Measurements from ENCODE around the gene TGFB1. TPM values are rescaled to one million over a fixed set of nuclear protein-coding genes. Genes with fewer than 3 reads are reported as not detected.

Gene TGFB1
- total RNA-seq, 1 experiment from 2014 or later = 15.0 TPM

DNA sequence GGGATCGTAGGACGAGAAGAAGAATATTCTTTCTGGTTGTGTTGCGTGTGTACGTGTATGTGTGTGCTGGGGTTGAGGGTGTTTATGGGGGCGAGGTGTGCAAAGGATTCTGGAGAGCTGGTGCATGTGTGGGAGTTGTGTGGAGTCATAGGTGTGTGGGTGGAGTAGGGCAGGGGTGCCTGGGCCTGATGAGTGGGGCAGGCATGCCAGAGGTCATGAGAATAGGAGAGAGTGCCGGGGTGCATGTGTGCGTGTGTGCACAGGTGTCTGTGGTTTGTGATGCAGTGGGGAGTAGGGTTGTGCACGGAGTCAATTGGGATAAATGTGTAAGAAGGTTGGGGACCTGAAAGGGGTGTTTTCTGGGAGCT is 23.3 kb upstream of the TGFB1 start:
- ChIA-PET CTCF (no interaction called here), POLR2A (interaction anchor here (1.3 kb wide), 1 partner anchor 13 kb away, joined by 3 read pairs; no protein-coding TSS in a partner anchor)
- TF ChIP-seq, protein P1, sequence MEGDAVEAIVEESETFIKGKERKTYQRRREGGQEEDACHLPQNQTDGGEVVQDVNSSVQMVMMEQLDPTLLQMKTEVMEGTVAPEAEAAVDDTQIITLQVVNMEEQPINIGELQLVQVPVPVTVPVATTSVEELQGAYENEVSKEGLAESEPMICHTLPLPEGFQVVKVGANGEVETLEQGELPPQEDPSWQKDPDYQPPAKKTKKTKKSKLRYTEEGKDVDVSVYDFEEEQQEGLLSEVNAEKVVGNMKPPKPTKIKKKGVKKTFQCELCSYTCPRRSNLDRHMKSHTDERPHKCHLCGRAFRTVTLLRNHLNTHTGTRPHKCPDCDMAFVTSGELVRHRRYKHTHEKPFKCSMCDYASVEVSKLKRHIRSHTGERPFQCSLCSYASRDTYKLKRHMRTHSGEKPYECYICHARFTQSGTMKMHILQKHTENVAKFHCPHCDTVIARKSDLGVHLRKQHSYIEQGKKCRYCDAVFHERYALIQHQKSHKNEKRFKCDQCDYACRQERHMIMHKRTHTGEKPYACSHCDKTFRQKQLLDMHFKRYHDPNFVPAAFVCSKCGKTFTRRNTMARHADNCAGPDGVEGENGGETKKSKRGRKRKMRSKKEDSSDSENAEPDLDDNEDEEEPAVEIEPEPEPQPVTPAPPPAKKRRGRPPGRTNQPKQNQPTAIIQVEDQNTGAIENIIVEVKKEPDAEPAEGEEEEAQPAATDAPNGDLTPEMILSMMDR (IDR thresholded peaks at IDR 0.05; ENCODE audit: insufficient read depth in 1 of 2, low read depth in 1 of 2, low read length in 1 of 2, severe bottlenecking in 1 of 2, unreplicated experiment in 1 of 2) = no peak
- H3K27ac Mint-ChIP-seq (ENCODE audit: unreplicated experiment) = no peak overlapping the region
- Histone ChIP-seq H3K9me3 (no peaks in the 10 kb centered on the region), H3K36me3 (ENCODE audit: control insufficient read depth, insufficient read depth, low read length) (no peaks in the 10 kb centered on the region), H3K4me3 (ENCODE audit: low read depth, low read length) (peak overlapping the region; percentile 51), H3K27me3 (replicated peaks; ENCODE audit: control insufficient read depth, insufficient read depth, low read length) (no peaks in the 10 kb centered on the region), H3K4me1 (no peaks in the 10 kb centered on the region)
- no peaks in the 10 kb centered on the region for H3K4me1 Mint-ChIP-seq (ENCODE audit: low read depth, unreplicated experiment)
- no peaks in the 10 kb centered on the region for H3K9me3 Mint-ChIP-seq (ENCODE audit: unreplicated experiment)
- H3K27me3 Mint-ChIP-seq (ENCODE audit: insufficient read depth, unreplicated experiment) = no peaks in the 10 kb centered on the region
- intact Hi-C loops (cut with micrococcal nuclease; ENCODE audit: unreplicated experiment) = no loop called here
- H3K36me3 Mint-ChIP-seq (ENCODE audit: insufficient read depth, unreplicated experiment) = no peaks in the 10 kb centered on the region
- BruUV-seq (replicated peaks) = no TSS peak
- H3K4me3 Mint-ChIP-seq (ENCODE audit: unreplicated experiment) = peak overlapping the region; percentile 17
- DNase-seq = no peak

DNA sequence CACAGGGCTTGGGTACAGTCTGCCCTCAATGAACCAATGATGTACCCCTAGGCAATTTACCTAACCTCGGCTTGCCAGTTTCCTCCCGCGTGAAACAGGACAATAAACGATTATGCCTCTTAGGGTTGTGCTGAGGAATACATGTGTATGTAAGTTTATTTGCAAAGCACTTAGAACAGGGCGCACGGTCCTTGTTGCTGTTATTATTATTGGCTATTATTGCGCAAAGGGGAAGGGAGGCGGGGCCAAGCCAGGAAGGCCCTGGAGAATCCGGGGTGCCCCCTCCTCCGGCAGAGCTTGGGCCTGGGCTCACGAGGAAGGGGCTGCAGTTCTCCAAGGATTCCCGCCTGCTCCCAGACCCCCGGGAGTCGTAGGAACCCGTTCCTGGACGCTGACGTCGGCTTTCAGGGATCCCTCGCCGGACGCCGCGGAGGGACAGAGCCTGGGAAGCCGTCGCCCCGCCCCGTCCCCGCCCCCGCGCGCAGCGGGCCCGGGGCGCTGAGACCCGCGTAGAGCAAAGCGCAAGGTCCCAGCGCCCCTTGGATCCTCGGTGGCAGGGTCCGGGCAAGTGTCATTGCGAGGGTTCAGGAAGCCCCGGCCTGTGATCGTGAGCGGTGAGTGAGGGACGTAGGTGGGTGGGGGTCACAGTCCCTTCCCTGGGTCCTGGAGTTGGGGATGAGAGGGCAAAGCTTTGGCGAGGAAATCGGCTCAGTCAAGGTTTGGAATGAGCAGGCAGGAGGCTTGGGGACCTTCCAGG is 22.7 kb upstream of the TGFB1 start, which contains the start of gene TMEM91:
Gene TMEM91, plus strand, starts transcription at position 293 of the 757 bp plus-strand sequence. CDS start 1,777 bp downstream, outside the sequence.
- TF ChIP-seq, protein P1 (IDR thresholded peaks at IDR 0.05; ENCODE audit: insufficient read depth in 1 of 2, low read depth in 1 of 2, low read length in 1 of 2, severe bottlenecking in 1 of 2, unreplicated experiment in 1 of 2) = no peak
- peak within 1 kb of the TSS; percentile 51 for H3K4me3 ChIP-seq (ENCODE audit: low read depth, low read length)
- H3K36me3 Mint-ChIP-seq (ENCODE audit: insufficient read depth, unreplicated experiment) = no peaks in the 10 kb centered on the region
- H3K4me1 Mint-ChIP-seq (ENCODE audit: low read depth, unreplicated experiment) = no peaks in the 10 kb centered on the region
- peak in 1 of 2 experiments; percentile 37 for DNase-seq
- H3K27me3 ChIP-seq (replicated peaks; ENCODE audit: control insufficient read depth, insufficient read depth, low read length) = no peaks in the 10 kb centered on the region
- intact Hi-C loops (cut with micrococcal nuclease; ENCODE audit: unreplicated experiment) = no loop called here
- POLR2A ChIA-PET = interaction anchor here (0.5 to 1.3 kb wide), 2 partner anchors 11 to 13 kb away, joined by 3 to 4 read pairs; no protein-coding TSS in a partner anchor
- H3K9me3 ChIP-seq = no peaks in the 10 kb centered on the region
- no peak within 1 kb of the TSS for H3K27ac Mint-ChIP-seq (ENCODE audit: unreplicated experiment)
- peak within 1 kb of the TSS; percentile 17 for H3K4me3 Mint-ChIP-seq (ENCODE audit: unreplicated experiment)
- no TSS peak for BruUV-seq (replicated peaks)
- no peaks in the 10 kb centered on the region for H3K4me1 ChIP-seq
- no peaks in the 10 kb centered on the region for H3K27me3 Mint-ChIP-seq (ENCODE audit: insufficient read depth, unreplicated experiment)
- no peaks in the 10 kb centered on the region for H3K36me3 ChIP-seq (ENCODE audit: control insufficient read depth, insufficient read depth, low read length)
- no peaks in the 10 kb centered on the region for H3K9me3 Mint-ChIP-seq (ENCODE audit: unreplicated experiment)
- CTCF ChIA-PET = no interaction called here

DNA sequence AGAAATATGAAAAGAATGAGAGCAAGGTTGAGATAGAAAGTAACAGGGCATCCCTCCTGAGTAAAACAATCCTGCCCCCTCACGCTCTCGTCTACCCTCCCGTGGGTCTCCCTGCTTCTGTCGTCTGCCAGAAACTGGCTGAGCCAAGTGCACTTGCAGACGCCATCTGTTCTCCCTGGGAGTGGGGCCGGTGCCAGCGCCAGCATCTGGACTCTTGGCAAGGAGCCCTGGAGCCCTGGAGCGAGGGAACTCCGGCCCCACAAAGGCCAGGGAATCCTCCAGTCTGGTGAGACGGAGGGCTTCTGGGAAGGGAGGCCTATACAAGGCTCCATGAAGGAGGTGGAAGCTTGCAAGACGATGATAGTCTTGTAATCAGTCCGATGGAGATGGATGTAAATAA is 20.3 kb upstream of the TGFB1 start:
- no peak for DNase-seq
- H3K27me3 ChIP-seq (replicated peaks; ENCODE audit: control insufficient read depth, insufficient read depth, low read length) = no peaks in the 10 kb centered on the region
- no TSS peak for BruUV-seq (replicated peaks)
- ChIA-PET CTCF (no interaction called here), POLR2A (no interaction called here)
- TF ChIP-seq, protein P1 (IDR thresholded peaks at IDR 0.05; ENCODE audit: insufficient read depth in 1 of 2, low read depth in 1 of 2, low read length in 1 of 2, severe bottlenecking in 1 of 2, unreplicated experiment in 1 of 2) = no peak
- H3K9me3 Mint-ChIP-seq (ENCODE audit: unreplicated experiment) = no peaks in the 10 kb centered on the region
- no peaks in the 10 kb centered on the region for H3K27me3 Mint-ChIP-seq (ENCODE audit: insufficient read depth, unreplicated experiment)
- intact Hi-C loops (cut with micrococcal nuclease; ENCODE audit: unreplicated experiment) = no loop called here
- H3K9me3 ChIP-seq = no peaks in the 10 kb centered on the region
- H3K4me3 Mint-ChIP-seq (ENCODE audit: unreplicated experiment) = no peak overlapping the region
- no peaks in the 10 kb centered on the region for H3K4me1 Mint-ChIP-seq (ENCODE audit: low read depth, unreplicated experiment)
- no peaks in the 10 kb centered on the region for H3K36me3 ChIP-seq (ENCODE audit: control insufficient read depth, insufficient read depth, low read length)
- H3K36me3 Mint-ChIP-seq (ENCODE audit: insufficient read depth, unreplicated experiment) = no peaks in the 10 kb centered on the region
- no peak overlapping the region for H3K27ac Mint-ChIP-seq (ENCODE audit: unreplicated experiment)
- no peak overlapping the region for H3K4me3 ChIP-seq (ENCODE audit: low read depth, low read length)
- H3K4me1 ChIP-seq = no peaks in the 10 kb centered on the region

All from Caco-2 (cell line).